ENCODE data around the gene VANGL1. TPM values are rescaled to one million over a fixed set of nuclear protein-coding genes. Genes with fewer than 3 reads are reported as not detected.
A peak's percentile ranks its signal among the peaks of the same experiment; 100 is the strongest.

VANGL1 gene
- total RNA-seq, 1 experiment from 2014 or later = 22.4 TPM

GRCh38 chr1:115712911-115713609 is 71.3 kb downstream of the VANGL1 start:
- no peaks in the 10 kb centered on the region for H3K4me1 ChIP-seq (replicated peaks)
- DNase-seq (ENCODE audit: low read depth in 1 of 2, low spot score in 2 of 2) = no peak
- no peaks in the 10 kb centered on the region for H3K27me3 ChIP-seq (replicated peaks)
- H3K36me3 ChIP-seq = no peaks in the 10 kb centered on the region
- no peak overlapping the region for H3K4me3 ChIP-seq
- no peak overlapping the region for H3K27ac ChIP-seq
- no peaks in the 10 kb centered on the region for H3K9me3 ChIP-seq (replicated peaks)

- Histone ChIP-seq H3K36me3 (no peaks in the 10 kb centered on the region), H3K27ac (no peak overlapping the region), H3K4me3 (no peak overlapping the region), H3K9me3 (replicated peaks) (no peaks in the 10 kb centered on the region), H3K4me1 (replicated peaks) (no peaks in the 10 kb centered on the region), H3K27me3 (replicated peaks) (no peaks in the 10 kb centered on the region)
- DNase-seq (ENCODE audit: low read depth in 1 of 2, low spot score in 2 of 2) = no peak
These were observed 72.1 kb downstream of the VANGL1 start for GRCh38 chr1:115713906-115714305.

- no peaks in the 10 kb centered on the region for H3K36me3 ChIP-seq
- no peak overlapping the region for H3K4me3 ChIP-seq
- no peaks in the 10 kb centered on the region for H3K9me3 ChIP-seq (replicated peaks)
- no peaks in the 10 kb centered on the region for H3K27me3 ChIP-seq (replicated peaks)
- H3K4me1 ChIP-seq (replicated peaks) = no peaks in the 10 kb centered on the region
- no peak overlapping the region for H3K27ac ChIP-seq
- no peak for DNase-seq (ENCODE audit: low read depth in 1 of 2, low spot score in 2 of 2)
These were observed 72.9 kb downstream of the VANGL1 start for GRCh38 chr1:115714572-115715141.

GRCh38 chr1:115717541-115717940 is 75.8 kb downstream of the VANGL1 start:
- H3K4me1 ChIP-seq (replicated peaks) = no peaks in the 10 kb centered on the region
- peak in 1 of 2 experiments; percentile 18 for DNase-seq (ENCODE audit: low read depth in 1 of 2, low spot score in 2 of 2)
- H3K27ac ChIP-seq = no peak overlapping the region
- H3K4me3 ChIP-seq = no peak overlapping the region
- H3K36me3 ChIP-seq = no peaks in the 10 kb centered on the region
- H3K9me3 ChIP-seq (replicated peaks) = no peaks in the 10 kb centered on the region
- H3K27me3 ChIP-seq (replicated peaks) = no peaks in the 10 kb centered on the region

GRCh38 chr1:115718011-115718754 is 76.4 kb downstream of the VANGL1 start:
- no peak overlapping the region for H3K4me3 ChIP-seq
- H3K27ac ChIP-seq = no peak overlapping the region

GRCh38 chr1:115719285-115719684 is 77.5 kb downstream of the VANGL1 start:
- no peaks in the 10 kb centered on the region for H3K36me3 ChIP-seq
- no peak overlapping the region for H3K4me3 ChIP-seq
- H3K4me1 ChIP-seq (replicated peaks) = no peaks in the 10 kb centered on the region
- H3K27me3 ChIP-seq (replicated peaks) = no peaks in the 10 kb centered on the region
- no peak overlapping the region for H3K27ac ChIP-seq
- DNase-seq (ENCODE audit: low read depth in 1 of 2, low spot score in 2 of 2) = no peak
- no peaks in the 10 kb centered on the region for H3K9me3 ChIP-seq (replicated peaks)

More at GRCh38 chr1:115718011-115718754, 76.4 kb downstream of the VANGL1 start:
- Histone ChIP-seq H3K4me1 (replicated peaks) (no peaks in the 10 kb centered on the region), H3K36me3 (no peaks in the 10 kb centered on the region), H3K9me3 (replicated peaks) (no peaks in the 10 kb centered on the region), H3K27me3 (replicated peaks) (no peaks in the 10 kb centered on the region)
- no peak for DNase-seq (ENCODE audit: low read depth in 1 of 2, low spot score in 2 of 2)

GRCh38 chr1:115722221-115722620 is 80.5 kb downstream of the VANGL1 start:
- H3K36me3 ChIP-seq = no peaks in the 10 kb centered on the region
- no peak overlapping the region for H3K27ac ChIP-seq
- H3K4me1 ChIP-seq (replicated peaks) = no peaks in the 10 kb centered on the region; the same call in 1 of the 2 replicates
- no peak for DNase-seq (ENCODE audit: low read depth in 1 of 2, low spot score in 2 of 2)
- no peak overlapping the region for H3K4me3 ChIP-seq
- no peaks in the 10 kb centered on the region for H3K9me3 ChIP-seq (replicated peaks)
- no peaks in the 10 kb centered on the region for H3K27me3 ChIP-seq (replicated peaks)

GRCh38 chr1:115723756-115724155 is 82.0 kb downstream of the VANGL1 start:
- H3K4me1 ChIP-seq (replicated peaks) = peaks cover 14% of the 10 kb centered on the region
- H3K27ac ChIP-seq = no peak overlapping the region
- DNase-seq (ENCODE audit: low read depth in 1 of 2, low spot score in 2 of 2) = no peak
- no peaks in the 10 kb centered on the region for H3K27me3 ChIP-seq (replicated peaks)
- H3K4me3 ChIP-seq = no peak overlapping the region
- H3K9me3 ChIP-seq (replicated peaks) = no peaks in the 10 kb centered on the region
- no peaks in the 10 kb centered on the region for H3K36me3 ChIP-seq

GRCh38 chr1:115725600-115725999 is 83.8 kb downstream of the VANGL1 start:
- Histone ChIP-seq H3K27ac (no peak overlapping the region), H3K36me3 (no peaks in the 10 kb centered on the region), H3K27me3 (replicated peaks) (no peaks in the 10 kb centered on the region), H3K4me3 (no peak overlapping the region), H3K4me1 (replicated peaks) (peaks cover 14% of the 10 kb centered on the region), H3K9me3 (replicated peaks) (no peaks in the 10 kb centered on the region)
- no peak for DNase-seq (ENCODE audit: low read depth in 1 of 2, low spot score in 2 of 2)

- Histone ChIP-seq H3K4me1 (replicated peaks) (peaks cover 14% of the 10 kb centered on the region), H3K9me3 (replicated peaks) (no peaks in the 10 kb centered on the region), H3K27ac (no peak overlapping the region), H3K4me3 (no peak overlapping the region), H3K36me3 (no peaks in the 10 kb centered on the region), H3K27me3 (replicated peaks) (no peaks in the 10 kb centered on the region)
- DNase-seq (ENCODE audit: low read depth in 1 of 2, low spot score in 2 of 2) = no peak
These were observed 84.4 kb downstream of the VANGL1 start for GRCh38 chr1:115726161-115726560.

GRCh38 chr1:115726570-115726969 is 84.8 kb downstream of the VANGL1 start:
- H3K9me3 ChIP-seq (replicated peaks) = no peaks in the 10 kb centered on the region
- no peak overlapping the region for H3K4me3 ChIP-seq
- no peak overlapping the region for H3K27ac ChIP-seq
- no peaks in the 10 kb centered on the region for H3K36me3 ChIP-seq
- H3K4me1 ChIP-seq (replicated peaks) = peaks cover 14% of the 10 kb centered on the region
- H3K27me3 ChIP-seq (replicated peaks) = no peaks in the 10 kb centered on the region
- no peak for DNase-seq (ENCODE audit: low read depth in 1 of 2, low spot score in 2 of 2)

GRCh38 chr1:115727706-115728249 is 86.0 kb downstream of the VANGL1 start:
- H3K4me1 ChIP-seq (replicated peaks) = peaks cover 14% of the 10 kb centered on the region

GRCh38 chr1:115728341-115728740 is 86.6 kb downstream of the VANGL1 start:
- no peaks in the 10 kb centered on the region for H3K27me3 ChIP-seq (replicated peaks)
- no peaks in the 10 kb centered on the region for H3K9me3 ChIP-seq (replicated peaks)
- H3K4me3 ChIP-seq = no peak overlapping the region
- DNase-seq (ENCODE audit: low read depth in 1 of 2, low spot score in 2 of 2) = no peak
- H3K36me3 ChIP-seq = no peaks in the 10 kb centered on the region
- H3K27ac ChIP-seq = peak overlapping the region; percentile 0; the same call in 1 of the 2 replicates
- H3K4me1 ChIP-seq (replicated peaks) = peaks cover 14% of the 10 kb centered on the region

More at GRCh38 chr1:115727706-115728249, 86.0 kb downstream of the VANGL1 start:
- no peaks in the 10 kb centered on the region for H3K27me3 ChIP-seq (replicated peaks)
- peak; percentile 55 to 61 for DNase-seq (ENCODE audit: low read depth in 1 of 2, low spot score in 2 of 2)
- H3K9me3 ChIP-seq (replicated peaks) = no peaks in the 10 kb centered on the region
- no peak overlapping the region for H3K4me3 ChIP-seq
- peak overlapping the region; percentile 8 for H3K27ac ChIP-seq
- H3K36me3 ChIP-seq = no peaks in the 10 kb centered on the region

- no peak for DNase-seq (ENCODE audit: low read depth in 1 of 2, low spot score in 2 of 2)
- Histone ChIP-seq H3K36me3 (no peaks in the 10 kb centered on the region), H3K9me3 (replicated peaks) (no peaks in the 10 kb centered on the region), H3K4me3 (no peak overlapping the region), H3K4me1 (replicated peaks) (peaks cover 14% of the 10 kb centered on the region), H3K27me3 (replicated peaks) (no peaks in the 10 kb centered on the region), H3K27ac (no peak overlapping the region)
These were observed 88.0 kb downstream of the VANGL1 start for GRCh38 chr1:115729756-115730155.
